SKM-1 (cell line): ENCODE results near the gene ACTL6B.
"Not testable (repeated sequence)": the region's sequence is repeated elsewhere in the genome, so short reads cannot be mapped to it uniquely, and the experiment has no call there.

ENCODE experiments used
- DNase-seq: peaks from one replicate; lab custom pipeline; 2025; ENCODE audit not compliant: unreplicated experiment; lab: John Stamatoyannopoulos, UW

The ACTL6B gene

GRCh38 chr7:100671353-100672327 is 15.4 kb upstream of the ACTL6B start:
- no peak for DNase-seq

- no peak for DNase-seq
Observed at GRCh38 chr7:100670074-100670473, 13.8 kb upstream of the ACTL6B start.

- not testable (repeated sequence) for DNase-seq
Observed at GRCh38 chr7:100669106-100669505, 12.9 kb upstream of the ACTL6B start.

- DNase-seq: no peak
Observed at GRCh38 chr7:100668069-100668449, 11.8 kb upstream of the ACTL6B start.

- no peak for DNase-seq
Observed at GRCh38 chr7:100667331-100668068, 11.3 kb upstream of the ACTL6B start.

GRCh38 chr7:100665168-100665726 is 9.0 kb upstream of the ACTL6B start:
- no peak for DNase-seq

- not testable (repeated sequence) for DNase-seq
Observed at GRCh38 chr7:100662194-100662776, 6.0 kb upstream of the ACTL6B start.

- no peak for DNase-seq
Observed at GRCh38 chr7:100654908-100655831, 1.1 kb downstream of the ACTL6B start.

GRCh38 chr7:100649826-100650565 is 6.3 kb downstream of the ACTL6B start:
- DNase-seq: no peak

GRCh38 chr7:100642534-100642907 is 13.7 kb downstream of the ACTL6B start:
- DNase-seq: no peak

GRCh38 chr7:100641860-100642533 is 14.3 kb downstream of the ACTL6B start:
- no peak for DNase-seq

GRCh38 chr7:100641463-100641859 is 14.8 kb downstream of the ACTL6B start, which contains the start of gene TFR2:
Gene TFR2, minus strand, starts transcription at chr7:100641552. Its CDS starts 43 bp downstream, at chr7:100641509.
- no peak for DNase-seq

- DNase-seq: no peak
Observed at GRCh38 chr7:100640517-100641440, 15.5 kb downstream of the ACTL6B start.

- no peak for DNase-seq
Observed at GRCh38 chr7:100639995-100640516, 16.2 kb downstream of the ACTL6B start.

GRCh38 chr7:100632951-100633717 is 23.1 kb downstream of the ACTL6B start:
- peak; percentile 23 for DNase-seq

GRCh38 chr7:100630066-100630465 is 26.2 kb downstream of the ACTL6B start:
- DNase-seq: no peak
